SK-N-SH treated with all-trans-retinoic acid at 6 μM for 48 hours (cell line): Measurements from ENCODE around the gene CRADD.

ENCODE experiments used
- ARNTL ChIP-seq: fragments of 450-650 bp; formaldehyde crosslinking; IDR thresholded peaks from 2 replicates; pipeline ENCODE4 v1.5.0; 2020; ENCODE audit warnings: low read depth, mild to moderate bottlenecking, moderate library complexity, borderline replicate concordance
- CREB5 ChIP-seq: fragments of 250-450 bp; sonication (Bioruptor Pico); IDR thresholded peaks from 2 replicates; pipeline ENCODE4 v1.5.1; 2020; ENCODE audit warnings: low read depth, mild to moderate bottlenecking, moderate library complexity
- CSDC2 ChIP-seq: fragments of 250-450 bp; sonication (Bioruptor Pico); IDR thresholded peaks from 2 replicates; pipeline ENCODE4 v1.5.0; 2020; ENCODE audit warnings: mild to moderate bottlenecking, moderate library complexity
- ISL1 ChIP-seq: fragments of 250-450 bp; sonication (Bioruptor Pico); IDR thresholded peaks from 2 replicates; pipeline ENCODE4 v2.1.2; 2022; ENCODE audit warnings: mild to moderate bottlenecking, moderate library complexity
- TOX ChIP-seq: fragments of 250-450 bp; sonication (Bioruptor Pico); IDR thresholded peaks from 2 replicates; pipeline ENCODE4 v1.8.0; 2021; ENCODE audit warnings: mild to moderate bottlenecking, moderate library complexity, borderline replicate concordance
- ZFP3 ChIP-seq: fragments of 250-450 bp; sonication (Bioruptor Pico); IDR thresholded peaks from 2 replicates; pipeline ENCODE4 v1.5.0; 2020; ENCODE audit warnings: mild to moderate bottlenecking, moderate library complexity
- ZNF70 ChIP-seq: fragments of 450-650 bp; formaldehyde crosslinking; IDR thresholded peaks from 2 replicates; pipeline ENCODE4 v1.5.0; 2020; ENCODE audit warnings: mild to moderate bottlenecking, moderate library complexity
- ZNF8 ChIP-seq: fragments of 450-650 bp; formaldehyde crosslinking; IDR thresholded peaks from 2 replicates; pipeline ENCODE4 v1.5.0; 2020; ENCODE audit warnings: mild to moderate bottlenecking, moderate library complexity

GRCh38 chr12:93722835-93723567 lies 45.8 kb downstream of the CRADD start:
- TF ChIP-seq TOX (CRISPR knock-in tag) (no peak), CREB5 (CRISPR knock-in tag) (no peak), ZFP3 (CRISPR knock-in tag) (no peak), ISL1 (no peak), CSDC2 (no peak), ARNTL (CRISPR knock-in tag) (no peak), ZNF70 (CRISPR knock-in tag) (no peak), ZNF8 (CRISPR knock-in tag) (no peak)
